Gastroesophageal sphincter (tissue), 4 donors: ENCODE measurements around the gene EHMT1. TPM values are rescaled to one million over a fixed set of nuclear protein-coding genes. Genes with fewer than 3 reads are reported as not detected.
A peak's percentile ranks its signal among the peaks of the same experiment; 100 is the strongest.

Experiments
- ATAC-seq: fragments of 150-250 bp; one replicate; pipeline ENCODE4 v1.9.1; 2016; ENCODE audit warnings: mild to moderate bottlenecking, moderate library complexity
- H3K27ac ChIP-seq, 4 donors: fragments of 200-600 bp; sonication (generic) in 3 of 4; 1 replicate in 3 of 4; 2 replicates in 1 of 4; pipeline ENCODE4 v1.5.1; 2016 to 2019
- H3K27me3 ChIP-seq: fragments of 200-600 bp; sonication (generic); one replicate; pipeline ENCODE4 v1.5.1; 2019
- H3K36me3 ChIP-seq, 2 donors: fragments of 200-600 bp; sonication (generic); one replicate each; pipeline ENCODE4 v1.5.1; 2019; ENCODE audit warnings: control low read depth in 1 of 2
- H3K4me1 ChIP-seq, 3 donors: fragments of 200-600 bp; sonication (generic); 1 replicate in 2 of 3; 2 replicates in 1 of 3; pipeline ENCODE4 v1.5.1; 2016 to 2019; ENCODE audit warnings: control low read depth in 2 of 3
- H3K4me3 ChIP-seq, 2 donors: fragments of 200-600 bp; sonication (generic); one replicate each; pipeline ENCODE4 v1.5.1; 2019; ENCODE audit warnings: mild to moderate bottlenecking in 1 of 2, moderate library complexity in 1 of 2
- H3K9me3 ChIP-seq, 3 donors: fragments of 200-600 bp; sonication (generic); one replicate each; pipeline ENCODE4 v1.5.1; 2017 to 2019; ENCODE audit warnings: control low read depth in 2 of 3
- EP300 ChIP-seq: sonication (generic); formaldehyde crosslinking; IDR thresholded peaks from one replicate; pipeline ENCODE4 v1.6.1; 2017; ENCODE audit warnings: antibody characterized with exemption, mild to moderate bottlenecking
- POLR2A ChIP-seq, 2 donors: fragments of 450-650 bp; IDR thresholded peaks; one replicate each; pipeline ENCODE4 v1.6.1; 2017; ENCODE audit warnings: antibody characterized with exemption in 2 of 2, mild to moderate bottlenecking in 2 of 2, moderate library complexity in 1 of 2
- POLR2AphosphoS5 ChIP-seq: sonication (generic); formaldehyde crosslinking; IDR thresholded peaks from one replicate; pipeline ENCODE4 v1.6.1; 2017; ENCODE audit warnings: antibody characterized with exemption
- WGBS, 2 donors: methylation state at CpG; one replicate each; pipeline ENCODE4 v1.1.5; 2018; ENCODE audit warnings: low coverage in 1 of 2; 5-methylcytosine and 5-hydroxymethylcytosine counted together
- total RNA-seq, 4 donors: library from RNA; depleted of rRNA; stranded (reverse); fragments of >200 nt; gene quantifications; one replicate each; pipeline ENCODE4 v1.1.0, GENCODE V29; 2016
- TF ChIP-seq, protein P1 (sequence below), 4 experiments: fragments of 200-600 bp in 2 of 4; fragments of 450-650 bp in 2 of 4; sonication (generic) in 1 of 4; IDR thresholded peaks; one replicate each; pipeline ENCODE4 v1.5.1; 2017 to 2019; ENCODE audit warnings: antibody characterized with exemption in 4 of 4, mild to moderate bottlenecking in 2 of 4, moderate library complexity in 2 of 4

EHMT1 gene
- total RNA-seq, 4 donors from 2014 or later, result 49.2 to 79.7 (median 64.7) TPM

DNA sequence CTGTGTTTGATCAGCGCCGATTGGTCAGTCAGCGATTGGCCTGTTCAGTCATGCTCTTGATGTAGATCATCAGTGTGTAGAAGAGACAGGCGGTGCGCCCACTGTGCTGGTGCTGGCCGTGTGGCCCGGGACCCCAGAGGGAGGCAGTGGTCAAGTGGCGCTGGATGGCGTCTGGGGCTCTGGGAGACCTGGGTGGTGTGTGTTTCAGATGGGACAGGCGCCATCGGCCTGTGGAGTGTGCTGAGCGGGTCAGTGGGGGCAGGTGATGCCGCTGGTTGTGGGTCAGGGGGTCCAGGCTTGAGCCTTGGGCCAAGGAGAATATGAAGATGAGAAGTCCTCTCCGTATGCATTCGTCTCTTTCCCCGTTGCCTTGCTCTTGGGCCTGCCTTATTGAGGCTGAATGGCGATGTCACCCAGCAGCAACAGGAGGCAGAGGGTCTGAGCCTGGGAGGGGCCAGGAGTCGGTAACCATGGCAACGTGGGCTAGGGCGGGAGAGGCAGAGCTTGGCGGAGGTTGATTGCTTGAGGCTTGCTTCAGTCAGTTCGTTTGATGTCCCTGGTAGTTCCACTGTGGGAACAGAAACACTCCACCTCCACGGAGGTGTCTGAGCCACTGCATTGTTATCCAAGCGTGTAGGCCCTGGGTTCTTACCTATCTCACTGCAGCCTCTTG, 141.0 kb downstream of the EHMT1 start:
- H3K4me1 ChIP-seq, result peaks cover 0 to 5% (median 0%) of the 10 kb centered on the region in 3 donors
- peaks cover 0 to 99% of the 10 kb centered on the region in 2 donors for H3K36me3 ChIP-seq
- no peak overlapping the region for H3K27ac ChIP-seq
- peaks cover 0 to 7% (median 0%) of the 10 kb centered on the region in 3 donors for H3K9me3 ChIP-seq
- WGBS, 2 donors, result 95 to 100% methylated on average over 4 to 8 of the region's 24 CpGs
- no peaks in the 10 kb centered on the region for H3K27me3 ChIP-seq
- TF ChIP-seq EP300, result no peak
- no peak overlapping the region for H3K4me3 ChIP-seq
- ATAC-seq, result no peak

DNA sequence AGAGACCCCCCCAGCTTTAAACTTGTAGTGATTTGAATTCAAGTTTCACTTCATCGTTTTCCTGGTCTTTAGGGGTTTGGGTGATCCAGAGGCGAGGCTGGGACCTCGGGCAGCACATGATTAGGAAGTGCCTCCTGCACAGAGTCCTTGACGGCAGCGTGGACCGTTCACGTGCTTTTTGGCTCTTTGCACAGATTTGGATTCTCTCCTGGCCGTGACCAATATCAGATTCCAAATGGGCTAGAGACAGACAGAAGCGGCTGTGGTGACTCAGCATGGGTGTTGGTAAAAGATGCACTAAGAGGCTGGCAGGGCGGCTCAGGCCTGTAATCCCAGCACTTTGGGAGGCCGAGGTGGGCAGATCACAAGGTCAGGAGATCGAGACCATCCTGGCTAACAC, 141.6 kb downstream of the EHMT1 start:
- peaks cover 0 to 98% of the 10 kb centered on the region in 2 donors for H3K36me3 ChIP-seq
- peaks cover 0 to 5% (median 0%) of the 10 kb centered on the region in 3 donors for H3K4me1 ChIP-seq
- WGBS, 2 donors, result 95 to 100% methylated on average over 3 to 7 of the region's 12 CpGs

DNA sequence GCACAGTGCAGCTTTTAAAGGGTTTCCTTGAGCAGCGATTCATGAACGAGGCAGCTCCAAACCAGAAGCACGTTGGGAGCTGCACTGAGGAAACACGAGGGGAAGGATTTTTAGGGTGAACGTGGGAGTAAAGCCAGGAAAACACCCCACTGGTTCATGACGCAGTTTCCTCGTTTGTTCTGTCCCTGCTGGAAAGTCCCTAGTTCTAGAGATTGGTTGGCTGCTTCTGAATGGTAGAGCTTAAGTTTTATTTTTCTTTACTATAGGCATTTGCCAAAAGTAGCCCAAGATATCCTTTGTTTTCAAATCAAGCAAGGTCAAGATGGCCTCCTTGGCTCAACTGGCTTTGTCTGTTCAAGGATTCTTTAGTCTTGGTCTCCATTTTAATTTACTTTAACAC, 142.2 kb downstream of the EHMT1 start:
- H3K27me3 ChIP-seq, result no peaks in the 10 kb centered on the region
- ATAC-seq, result no peak
- TF ChIP-seq POLR2AphosphoS5, result no peak
- no peak for TF ChIP-seq EP300
- TF ChIP-seq, protein P1, sequence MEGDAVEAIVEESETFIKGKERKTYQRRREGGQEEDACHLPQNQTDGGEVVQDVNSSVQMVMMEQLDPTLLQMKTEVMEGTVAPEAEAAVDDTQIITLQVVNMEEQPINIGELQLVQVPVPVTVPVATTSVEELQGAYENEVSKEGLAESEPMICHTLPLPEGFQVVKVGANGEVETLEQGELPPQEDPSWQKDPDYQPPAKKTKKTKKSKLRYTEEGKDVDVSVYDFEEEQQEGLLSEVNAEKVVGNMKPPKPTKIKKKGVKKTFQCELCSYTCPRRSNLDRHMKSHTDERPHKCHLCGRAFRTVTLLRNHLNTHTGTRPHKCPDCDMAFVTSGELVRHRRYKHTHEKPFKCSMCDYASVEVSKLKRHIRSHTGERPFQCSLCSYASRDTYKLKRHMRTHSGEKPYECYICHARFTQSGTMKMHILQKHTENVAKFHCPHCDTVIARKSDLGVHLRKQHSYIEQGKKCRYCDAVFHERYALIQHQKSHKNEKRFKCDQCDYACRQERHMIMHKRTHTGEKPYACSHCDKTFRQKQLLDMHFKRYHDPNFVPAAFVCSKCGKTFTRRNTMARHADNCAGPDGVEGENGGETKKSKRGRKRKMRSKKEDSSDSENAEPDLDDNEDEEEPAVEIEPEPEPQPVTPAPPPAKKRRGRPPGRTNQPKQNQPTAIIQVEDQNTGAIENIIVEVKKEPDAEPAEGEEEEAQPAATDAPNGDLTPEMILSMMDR (IDR thresholded peaks at IDR 0.05), result no peak
- no peak for TF ChIP-seq POLR2A (IDR thresholded peaks at IDR 0.05)
- peaks cover 0 to 5% (median 0%) of the 10 kb centered on the region in 3 donors for H3K4me1 ChIP-seq
- peaks cover 0 to 98% of the 10 kb centered on the region in 2 donors for H3K36me3 ChIP-seq
- H3K9me3 ChIP-seq, result no peaks in the 10 kb centered on the region
- no peak overlapping the region for H3K4me3 ChIP-seq
- WGBS, 2 donors, result 72 to 77% methylated on average over 7 of the region's 7 CpGs
- no peak overlapping the region for H3K27ac ChIP-seq

More for the DNA sequence above, 141.6 kb downstream of the EHMT1 start:
- no peaks in the 10 kb centered on the region for H3K27me3 ChIP-seq
- ATAC-seq, result no peak
- no peak overlapping the region for H3K4me3 ChIP-seq
- no peak overlapping the region for H3K27ac ChIP-seq
- H3K9me3 ChIP-seq, result peaks cover 0 to 2% (median 0%) of the 10 kb centered on the region in 3 donors
- TF ChIP-seq POLR2AphosphoS5, result no peak
- TF ChIP-seq, protein P1 (IDR thresholded peaks at IDR 0.05), result no peak

DNA sequence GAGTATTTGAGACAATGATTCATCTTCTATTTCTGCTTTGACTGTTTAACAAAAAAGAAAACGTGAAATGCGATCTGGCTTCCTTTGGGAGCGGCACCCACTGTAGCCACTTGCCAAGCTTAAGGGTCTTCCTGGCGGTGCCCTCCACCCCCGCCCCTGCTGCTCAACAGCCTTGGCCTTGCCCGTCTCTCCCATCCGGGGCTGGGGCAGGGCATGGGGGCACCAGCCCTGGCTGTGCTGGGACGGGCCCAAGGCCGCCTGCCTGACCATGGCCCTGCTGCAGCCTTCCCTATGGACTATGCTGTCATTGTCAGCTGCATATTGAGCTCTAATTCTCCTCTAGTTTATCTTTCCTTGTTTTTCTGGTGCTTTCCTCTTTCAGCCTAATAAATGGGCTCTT, 143.0 kb downstream of the EHMT1 start:
- Histone ChIP-seq H3K27me3 (no peaks in the 10 kb centered on the region), H3K4me1 (peaks cover 0 to 5% (median 0%) of the 10 kb centered on the region in 3 donors), H3K4me3 (no peak overlapping the region), H3K27ac (no peak overlapping the region), H3K36me3 (peaks cover 0 to 99% of the 10 kb centered on the region in 2 donors), H3K9me3 (no peaks in the 10 kb centered on the region)
- TF ChIP-seq POLR2A (IDR thresholded peaks at IDR 0.05) (no peak), POLR2AphosphoS5 (no peak), EP300 (no peak)
- TF ChIP-seq, protein P1 (IDR thresholded peaks at IDR 0.05), result no peak
- no peak for ATAC-seq
- 88% methylated on average over 2 of the region's 9 CpGs; no CpG with 5 or more reads in 1 of the 2 donors for WGBS, 2 donors

DNA sequence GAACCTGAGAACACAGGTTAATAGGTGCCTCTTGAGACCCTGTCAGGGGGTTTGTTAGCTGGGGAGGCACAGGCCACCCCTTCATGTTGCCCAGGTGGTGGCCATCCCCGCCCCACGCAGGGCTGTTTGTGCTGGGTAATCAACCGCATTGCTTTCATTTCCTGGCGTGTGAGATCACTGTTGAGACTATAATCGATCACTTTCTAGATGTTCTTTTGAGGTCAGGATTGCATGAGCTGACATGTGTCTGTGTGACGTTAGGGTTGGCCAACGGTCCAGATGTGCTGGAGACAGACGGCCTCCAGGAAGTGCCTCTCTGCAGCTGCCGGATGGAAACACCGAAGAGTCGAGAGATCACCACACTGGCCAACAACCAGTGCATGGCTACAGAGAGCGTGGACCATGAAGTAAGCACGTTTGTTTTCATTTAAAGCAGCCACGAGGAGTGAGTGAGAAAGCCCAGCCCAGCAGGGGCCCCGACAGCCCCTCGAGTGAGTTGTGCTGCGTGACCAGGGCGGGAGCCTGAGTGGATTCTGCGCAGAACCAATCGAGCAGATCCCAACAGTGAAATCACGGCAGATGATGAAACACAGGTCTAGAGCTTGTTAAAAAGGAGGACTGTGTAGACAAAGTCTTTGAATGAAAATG, 143.7 kb downstream of the EHMT1 start:
- Histone ChIP-seq H3K36me3 (peaks cover 0 to 99% of the 10 kb centered on the region in 2 donors), H3K4me1 (no peaks in the 10 kb centered on the region), H3K9me3 (no peaks in the 10 kb centered on the region), H3K27me3 (no peaks in the 10 kb centered on the region), H3K4me3 (no peak overlapping the region), H3K27ac (no peak overlapping the region)
- 85 to 97% methylated on average over 6 of the region's 21 CpGs for WGBS, 2 donors
- TF ChIP-seq POLR2AphosphoS5, result no peak
- TF ChIP-seq, protein P1 (IDR thresholded peaks at IDR 0.05), result no peak
- no peak for TF ChIP-seq POLR2A (IDR thresholded peaks at IDR 0.05)
- no peak for TF ChIP-seq EP300
- ATAC-seq, result peak; percentile 41
